GM23338 (cell line): ENCODE measurements around the gene ESPL1. TPM values are rescaled to one million over a fixed set of nuclear protein-coding genes. Genes with fewer than 3 reads are reported as not detected.

Experiments used
- ATAC-seq: fragments of 200-7000 bp; cut with Tn5 transposase; 3 replicates; pipeline ENCODE4 v1.9.1; 2020
- DNase-seq: peaks from one replicate; pipeline ENCODE4 v3.0.0-alpha.2; 2015; ENCODE audit warnings: low spot score
- H2AFZ ChIP-seq: fragments of 200-600 bp; sonication (generic); 2 replicates; pipeline ENCODE4 v1.8.0; 2016; ENCODE audit warnings: antibody characterized with exemption, mild to moderate bottlenecking, moderate library complexity
- H3F3A ChIP-seq: fragments of 200-600 bp; sonication (generic); replicated peaks from 2 replicates; pipeline ENCODE4 v1.8.0; 2017; ENCODE audit warnings: antibody characterized with exemption, mixed run types, low read depth
- H3K27ac ChIP-seq: fragments of 200-600 bp; sonication (generic); 2 replicates; pipeline ENCODE4 v1.6.1; 2016; ENCODE audit warnings: low read depth
- H3K27me3 ChIP-seq: fragments of 200-600 bp; sonication (generic); 2 replicates; pipeline ENCODE4 v1.8.0; 2016; ENCODE audit warnings: mild to moderate bottlenecking, mixed run types, moderate library complexity; ENCODE audit not compliant: insufficient read depth
- H3K36me3 ChIP-seq: fragments of 200-600 bp; sonication (generic); 2 replicates; pipeline ENCODE4 v1.8.0; 2016; ENCODE audit warnings: mild to moderate bottlenecking; ENCODE audit not compliant: insufficient read depth
- H3K4me1 ChIP-seq: fragments of 200-600 bp; sonication (generic); 2 replicates; pipeline ENCODE4 v1.8.0; 2016; ENCODE audit warnings: mild to moderate bottlenecking, moderate library complexity; ENCODE audit not compliant: insufficient read depth
- H3K4me2 ChIP-seq: fragments of 200-600 bp; sonication (generic); 2 replicates; pipeline ENCODE4 v1.7.1; 2017; ENCODE audit warnings: mixed run types
- H3K4me3 ChIP-seq: fragments of 200-600 bp; sonication (generic); 2 replicates; pipeline ENCODE4 v1.6.1; 2016; ENCODE audit warnings: mixed run types
- H3K79me2 ChIP-seq: fragments of 200-600 bp; sonication (generic); replicated peaks from 2 replicates; pipeline ENCODE4 v1.8.0; 2017; ENCODE audit warnings: mild to moderate bottlenecking; ENCODE audit not compliant: insufficient read depth
- H3K9me2 ChIP-seq: fragments of 200-600 bp; sonication (generic); 2 replicates; pipeline ENCODE4 v1.8.0; 2017; ENCODE audit not compliant: insufficient read depth
- H4K20me1 ChIP-seq: fragments of 200-600 bp; sonication (generic); replicated peaks from 2 replicates; pipeline ENCODE4 v1.8.0; 2017; ENCODE audit warnings: mild to moderate bottlenecking; ENCODE audit not compliant: insufficient read depth
- H3K27ac Mint-ChIP-seq: 2 replicates; pipeline ENCODE4 v1.8.0; 2020; ENCODE audit warnings: inconsistent platforms, mild to moderate bottlenecking, moderate library complexity, mixed read lengths
- H3K27me3 Mint-ChIP-seq: 3 replicates; pipeline ENCODE4 v1.8.0; 2022; ENCODE audit warnings: low read depth, mild to moderate bottlenecking, moderate library complexity, mixed read lengths, inconsistent platforms; ENCODE audit not compliant: insufficient read depth, poor library complexity
- H3K36me3 Mint-ChIP-seq: 3 replicates; pipeline ENCODE4 v1.8.0; 2021; ENCODE audit warnings: low read depth, mild to moderate bottlenecking, inconsistent platforms, moderate library complexity, mixed read lengths
- H3K4me1 Mint-ChIP-seq: 3 replicates; pipeline ENCODE4 v1.8.0; 2020; ENCODE audit warnings: mild to moderate bottlenecking, inconsistent platforms, mixed read lengths
- H3K4me3 Mint-ChIP-seq: 3 replicates; pipeline ENCODE4 v1.8.0; 2021; ENCODE audit warnings: moderate library complexity, mild to moderate bottlenecking, inconsistent platforms, mixed read lengths
- H3K9me3 Mint-ChIP-seq: 3 replicates; pipeline ENCODE4 v1.8.0; 2020; ENCODE audit warnings: moderate library complexity, mild to moderate bottlenecking, inconsistent platforms, mixed read lengths
- CREB1 ChIP-seq: fragments of 250-450 bp; sonication (Bioruptor Pico); IDR thresholded peaks from 2 replicates; pipeline ENCODE4 v1.5.0; 2020; ENCODE audit warnings: low read depth, mild to moderate bottlenecking, moderate library complexity
- CTCF ChIP-seq, 2 experiments: fragments of 200-600 bp in 1 of 2; sonication (generic) in 1 of 2; conservative IDR thresholded peaks; 2 replicates each; pipeline versions ENCODE4 v1.5.1 to v1.6.1; 2016 to 2017; ENCODE audit warnings: antibody characterized with exemption in 2 of 2, low read depth in 2 of 2, mild to moderate bottlenecking in 2 of 2, moderate library complexity in 1 of 2
- EZH2 ChIP-seq: fragments of 200-600 bp; sonication (generic); IDR thresholded peaks from one replicate; pipeline ENCODE4 v1.8.0; 2017; ENCODE audit warnings: antibody characterized with exemption, mild to moderate bottlenecking, low read depth; ENCODE audit not compliant: unreplicated experiment
- EZH2phosphoT487 ChIP-seq: fragments of 200-600 bp; sonication (generic); IDR thresholded peaks from one replicate; pipeline ENCODE4 v1.8.1; 2018; ENCODE audit warnings: antibody characterized with exemption; ENCODE audit not compliant: unreplicated experiment
- JUNB ChIP-seq: IDR thresholded peaks from one replicate; pipeline ENCODE4 v1.6.1; 2016; ENCODE audit warnings: antibody characterized with exemption; ENCODE audit not compliant: unreplicated experiment
- NANOG ChIP-seq: IDR thresholded peaks from 2 replicates; pipeline ENCODE4 v1.6.1; 2016; ENCODE audit warnings: antibody characterized with exemption, borderline replicate concordance
- POLR2AphosphoS5 ChIP-seq: IDR thresholded peaks from 2 replicates; pipeline ENCODE4 v1.6.1; 2016; ENCODE audit warnings: antibody characterized with exemption, low read depth
- STAT1 ChIP-seq: IDR thresholded peaks from one replicate; pipeline ENCODE4 v1.6.1; 2016; ENCODE audit warnings: antibody characterized with exemption; ENCODE audit not compliant: unreplicated experiment
- ZNF114 ChIP-seq: fragments of 250-450 bp; sonication (Bioruptor Pico); IDR thresholded peaks from 2 replicates; pipeline ENCODE4 v1.5.0; 2020; ENCODE audit warnings: mild to moderate bottlenecking, moderate library complexity
- ZNF331 ChIP-seq: fragments of 250-450 bp; sonication (Bioruptor Pico); IDR thresholded peaks from 2 replicates; pipeline ENCODE4 v1.5.0; 2020; ENCODE audit warnings: low read depth, mild to moderate bottlenecking, moderate library complexity
- polyA plus RNA-seq: library from polyadenylated mRNA; unstranded; fragments of >200 nt; fragmentation: Nextera tagmentation; extraction: Ambion mirVana; gene quantifications from 2 replicates; pipeline ENCODE4 v1.2.1, GENCODE V29; 2016
- total RNA-seq: library from RNA; depleted of rRNA; stranded (reverse); fragments of >200 nt; shearing (Covaris generic); gene quantifications from 2 replicates; pipeline ENCODE4 v1.2.3, GENCODE V29; 2014
- TF ChIP-seq, protein P1 (sequence below): IDR thresholded peaks from 2 replicates; pipeline ENCODE4 v1.6.1; 2016; ENCODE audit warnings: antibody characterized with exemption
- TF ChIP-seq, protein P2 (sequence below): IDR thresholded peaks from one replicate; pipeline ENCODE4 v1.6.1; 2018; ENCODE audit warnings: antibody characterized with exemption; ENCODE audit not compliant: unreplicated experiment

Gene ESPL1
- total and polyA plus RNA-seq, 2 experiments from 2014 or later, result 13.2 to 56.5 TPM

GRCh38 chr12:53225635-53226424 is 42.3 kb upstream of the ESPL1 start (continued):
- no peak for TF ChIP-seq CTCF (conservative IDR thresholded peaks at IDR 0.05; ENCODE audit: low read depth in 2 of 2)
- no peak for TF ChIP-seq ZNF114 (CRISPR knock-in tag)
- TF ChIP-seq ZNF331 (CRISPR knock-in tag), result no peak
- TF ChIP-seq CREB1 (CRISPR knock-in tag), result no peak
- TF ChIP-seq JUNB, result no peak
- TF ChIP-seq STAT1, result no peak
- TF ChIP-seq, protein P1, sequence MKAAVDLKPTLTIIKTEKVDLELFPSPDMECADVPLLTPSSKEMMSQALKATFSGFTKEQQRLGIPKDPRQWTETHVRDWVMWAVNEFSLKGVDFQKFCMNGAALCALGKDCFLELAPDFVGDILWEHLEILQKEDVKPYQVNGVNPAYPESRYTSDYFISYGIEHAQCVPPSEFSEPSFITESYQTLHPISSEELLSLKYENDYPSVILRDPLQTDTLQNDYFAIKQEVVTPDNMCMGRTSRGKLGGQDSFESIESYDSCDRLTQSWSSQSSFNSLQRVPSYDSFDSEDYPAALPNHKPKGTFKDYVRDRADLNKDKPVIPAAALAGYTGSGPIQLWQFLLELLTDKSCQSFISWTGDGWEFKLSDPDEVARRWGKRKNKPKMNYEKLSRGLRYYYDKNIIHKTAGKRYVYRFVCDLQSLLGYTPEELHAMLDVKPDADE, result no peak
- TF ChIP-seq EZH2phosphoT487, result no peak
- no peak for TF ChIP-seq EZH2
- TF ChIP-seq NANOG, result no peak
- no peak for TF ChIP-seq POLR2AphosphoS5

DNA sequence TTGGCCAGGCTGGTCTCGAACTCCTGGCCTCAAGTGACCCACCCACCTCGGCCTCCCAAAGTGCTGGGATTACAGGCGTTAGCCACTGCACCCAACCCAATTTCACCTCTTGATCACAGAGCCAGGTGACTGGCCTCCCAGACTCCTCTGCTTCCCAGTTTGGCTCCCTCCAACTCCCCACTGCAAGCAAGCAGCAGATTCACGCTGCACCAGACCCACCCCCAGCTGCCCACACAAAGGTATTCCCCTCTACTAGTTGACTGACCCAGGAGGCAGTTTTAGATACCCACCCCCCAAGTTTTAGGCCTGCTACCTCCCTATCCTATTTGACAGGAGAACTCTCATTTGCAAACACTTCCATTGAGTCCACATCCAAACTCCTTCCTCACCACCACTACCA is 41.3 kb upstream of the ESPL1 start:
- DNase-seq, result no peak
- peaks cover 4% of the 10 kb centered on the region; the same call in 1 of the 2 replicates for H3K79me2 ChIP-seq
- no peak overlapping the region; the same call in 2 of the 3 replicates for H3K4me3 Mint-ChIP-seq
- H3K4me1 ChIP-seq, result peaks cover 69% of the 10 kb centered on the region
- H3K4me3 ChIP-seq, result no peak overlapping the region
- H3F3A ChIP-seq, result peaks cover 21% of the 10 kb centered on the region
- H3K27me3 ChIP-seq, result peaks cover 4% of the 10 kb centered on the region; the same call in 1 of the 2 replicates
- no peak overlapping the region for H3K27ac ChIP-seq
- ATAC-seq, result no peak
- no peak overlapping the region for H3K27ac Mint-ChIP-seq
- no peaks in the 10 kb centered on the region; the same call in 1 of the 2 replicates for H3K36me3 ChIP-seq
- H3K4me2 ChIP-seq, result no peak overlapping the region
- peaks cover 69% of the 10 kb centered on the region for H3K4me1 Mint-ChIP-seq
- no peaks in the 10 kb centered on the region for H3K9me2 ChIP-seq
- H3K9me3 Mint-ChIP-seq, result no peaks in the 10 kb centered on the region
- peaks cover 5% of the 10 kb centered on the region for H3K36me3 Mint-ChIP-seq
- H3K27me3 Mint-ChIP-seq, result peaks cover 34% of the 10 kb centered on the region
- no peak overlapping the region for H2AFZ ChIP-seq
- H4K20me1 ChIP-seq, result no peaks in the 10 kb centered on the region
- TF ChIP-seq, protein P2, sequence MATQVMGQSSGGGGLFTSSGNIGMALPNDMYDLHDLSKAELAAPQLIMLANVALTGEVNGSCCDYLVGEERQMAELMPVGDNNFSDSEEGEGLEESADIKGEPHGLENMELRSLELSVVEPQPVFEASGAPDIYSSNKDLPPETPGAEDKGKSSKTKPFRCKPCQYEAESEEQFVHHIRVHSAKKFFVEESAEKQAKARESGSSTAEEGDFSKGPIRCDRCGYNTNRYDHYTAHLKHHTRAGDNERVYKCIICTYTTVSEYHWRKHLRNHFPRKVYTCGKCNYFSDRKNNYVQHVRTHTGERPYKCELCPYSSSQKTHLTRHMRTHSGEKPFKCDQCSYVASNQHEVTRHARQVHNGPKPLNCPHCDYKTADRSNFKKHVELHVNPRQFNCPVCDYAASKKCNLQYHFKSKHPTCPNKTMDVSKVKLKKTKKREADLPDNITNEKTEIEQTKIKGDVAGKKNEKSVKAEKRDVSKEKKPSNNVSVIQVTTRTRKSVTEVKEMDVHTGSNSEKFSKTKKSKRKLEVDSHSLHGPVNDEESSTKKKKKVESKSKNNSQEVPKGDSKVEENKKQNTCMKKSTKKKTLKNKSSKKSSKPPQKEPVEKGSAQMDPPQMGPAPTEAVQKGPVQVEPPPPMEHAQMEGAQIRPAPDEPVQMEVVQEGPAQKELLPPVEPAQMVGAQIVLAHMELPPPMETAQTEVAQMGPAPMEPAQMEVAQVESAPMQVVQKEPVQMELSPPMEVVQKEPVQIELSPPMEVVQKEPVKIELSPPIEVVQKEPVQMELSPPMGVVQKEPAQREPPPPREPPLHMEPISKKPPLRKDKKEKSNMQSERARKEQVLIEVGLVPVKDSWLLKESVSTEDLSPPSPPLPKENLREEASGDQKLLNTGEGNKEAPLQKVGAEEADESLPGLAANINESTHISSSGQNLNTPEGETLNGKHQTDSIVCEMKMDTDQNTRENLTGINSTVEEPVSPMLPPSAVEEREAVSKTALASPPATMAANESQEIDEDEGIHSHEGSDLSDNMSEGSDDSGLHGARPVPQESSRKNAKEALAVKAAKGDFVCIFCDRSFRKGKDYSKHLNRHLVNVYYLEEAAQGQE, result no peak
- TF ChIP-seq JUNB, result no peak
